H1 (cell line): ENCODE measurements around the gene KRTAP10-5. TPM values are rescaled to one million over a fixed set of nuclear protein-coding genes. Genes with fewer than 3 reads are reported as not detected.

Experiments used
- CTCF ChIA-PET: fragments of 300-600 bp; sonication (Branson Sonifier 250); formaldehyde crosslinking; loops from one replicate; lab custom pipeline; 2021; ENCODE audit not compliant: partially characterized antibody; lab: Charles Lee
- POLR2A ChIA-PET: fragments of 300-600 bp; sonication (Branson Sonifier 250); formaldehyde crosslinking; loops from one replicate; lab custom pipeline; 2021; ENCODE audit warnings: inconsistent platforms; ENCODE audit not compliant: partially characterized antibody; lab: Charles Lee
- DNase-seq, 2 experiments: peaks; one replicate each; pipeline versions ENCODE4 v3.0.0 to v3.0.0-alpha.2; 2010 to 2022; ENCODE audit warnings: low spot score in 2 of 2, low read depth in 1 of 2, mixed read lengths in 1 of 2
- FAIRE-seq: peaks from 2 replicates; lab custom pipeline; 2011; peaks lifted over from hg19 to GRCh38; lab: Jason Lieb, UNC
- H2AFZ ChIP-seq: 2 replicates; pipeline ENCODE4 v1.8.1; 2012; ENCODE audit warnings: low read length, inconsistent platforms
- H2AK5ac ChIP-seq: 2 replicates; pipeline ENCODE4 v1.6.1; 2013; ENCODE audit warnings: low read depth, low read length
- H2BK120ac ChIP-seq: replicated peaks from 2 replicates; pipeline ENCODE3; 2013; ENCODE audit warnings: low read depth, low read length, inconsistent platforms
- H2BK12ac ChIP-seq: 2 replicates; pipeline ENCODE4 v1.6.1; 2013; ENCODE audit warnings: low read depth, low read length
- H2BK15ac ChIP-seq: 2 replicates; pipeline ENCODE4 v1.6.1; 2013; ENCODE audit warnings: low read length
- H2BK20ac ChIP-seq: 2 replicates; pipeline ENCODE4 v1.6.1; 2013; ENCODE audit warnings: low read length
- H2BK5ac ChIP-seq: 2 replicates; pipeline ENCODE4 v1.6.1; 2013; ENCODE audit warnings: low read depth, low read length
- H3K14ac ChIP-seq: 2 replicates; pipeline ENCODE4 v1.6.1; 2013; ENCODE audit warnings: inconsistent platforms; ENCODE audit not compliant: insufficient read length
- H3K18ac ChIP-seq: 2 replicates; pipeline ENCODE4 v1.6.1; 2013; ENCODE audit warnings: low read length; ENCODE audit errors: extremely low read depth
- H3K23ac ChIP-seq: 2 replicates; pipeline ENCODE4 v1.6.1; 2013; ENCODE audit warnings: inconsistent platforms; ENCODE audit not compliant: insufficient read length
- H3K23me2 ChIP-seq: 2 replicates; pipeline ENCODE4 v1.6.1; 2013; ENCODE audit warnings: low read depth, low read length
- H3K27ac ChIP-seq: 2 replicates; pipeline ENCODE4 v1.6.1; 2011; ENCODE audit warnings: low read depth, low read length, inconsistent platforms
- H3K27me3 ChIP-seq, 4 experiments: replicated peaks in 1 of 4; 1 replicate in 1 of 4; 2 replicates in 3 of 4; pipeline versions ENCODE4 v1.6.1 to v1.8.1; 2011 to 2013; ENCODE audit warnings: low read length in 3 of 4, mild to moderate bottlenecking in 3 of 4, inconsistent platforms in 2 of 4, mixed read lengths in 2 of 4, moderate library complexity in 1 of 4; ENCODE audit not compliant: control insufficient read depth in 3 of 4, insufficient read depth in 3 of 4; ENCODE audit errors: extremely low read depth in 1 of 4
- H3K36me3 ChIP-seq, 4 experiments: 2 replicates each; pipeline versions ENCODE4 v1.6.1 to v1.8.1; 2011 to 2013; ENCODE audit warnings: mild to moderate bottlenecking in 4 of 4, low read length in 3 of 4, moderate library complexity in 2 of 4, control low read depth in 1 of 4, inconsistent platforms in 1 of 4; ENCODE audit not compliant: insufficient read depth in 4 of 4, control insufficient read depth in 2 of 4
- H3K4ac ChIP-seq: replicated peaks from 2 replicates; pipeline ENCODE3; 2013; ENCODE audit warnings: low read length, low read depth, mixed read lengths, inconsistent platforms; ENCODE audit not compliant: insufficient read length
- H3K4me1 ChIP-seq, 4 experiments: replicated peaks in 1 of 4; 1 replicate in 1 of 4; 2 replicates in 3 of 4; pipeline versions ENCODE4 v1.6.1 to v1.8.1; 2011 to 2013; ENCODE audit warnings: low read length in 3 of 4, inconsistent platforms in 2 of 4, mixed read lengths in 1 of 4; ENCODE audit not compliant: insufficient read depth in 4 of 4, control insufficient read depth in 3 of 4
- H3K4me2 ChIP-seq, 2 experiments: 2 replicates each; pipeline versions ENCODE4 v1.6.1 to v1.8.1; 2011 to 2013; ENCODE audit warnings: low read depth in 2 of 2, low read length in 2 of 2, control low read depth in 1 of 2, inconsistent platforms in 1 of 2, mild to moderate bottlenecking in 1 of 2; ENCODE audit not compliant: insufficient read depth in 1 of 2
- H3K4me3 ChIP-seq, 4 experiments: fragments of 200-600, 300-600 bp in 1 of 4; sonication (generic), shearing (Covaris generic), sonication (Bioruptor Twin) in 1 of 4; 2 replicates each; pipeline versions ENCODE4 v1.5.1 to v1.8.1; 2011 to 2016; ENCODE audit warnings: low read length in 4 of 4, low read depth in 3 of 4, control low read depth in 2 of 4, inconsistent platforms in 2 of 4, mild to moderate bottlenecking in 2 of 4, mixed read lengths in 1 of 4, moderate library complexity in 1 of 4; ENCODE audit not compliant: insufficient read depth in 2 of 4; ENCODE audit errors: extremely low read depth in 1 of 4
- H3K56ac ChIP-seq: replicated peaks from 2 replicates; pipeline ENCODE3; 2013; ENCODE audit warnings: low read depth, mild to moderate bottlenecking, mixed read lengths, low read length, inconsistent platforms; ENCODE audit not compliant: insufficient read length
- H3K79me1 ChIP-seq: 2 replicates; pipeline ENCODE4 v1.6.1; 2013; ENCODE audit warnings: low read depth, low read length, control low read depth
- H3K79me2 ChIP-seq, 2 experiments: 2 replicates each; pipeline versions ENCODE4 v1.6.1 to v1.8.1; 2012 to 2013; ENCODE audit warnings: low read length in 2 of 2, mild to moderate bottlenecking in 2 of 2, inconsistent platforms in 1 of 2; ENCODE audit not compliant: insufficient read depth in 2 of 2, control insufficient read depth in 1 of 2
- H3K9ac ChIP-seq, 4 experiments: replicated peaks in 1 of 4; 1 replicate in 1 of 4; 2 replicates in 3 of 4; pipeline versions ENCODE4 v1.6.1 to v1.8.1; 2011 to 2013; ENCODE audit warnings: low read depth in 3 of 4, low read length in 3 of 4, control low read depth in 2 of 4, mild to moderate bottlenecking in 2 of 4, moderate library complexity in 2 of 4, inconsistent platforms in 1 of 4; ENCODE audit errors: extremely low read depth in 1 of 4
- H3K9me3 ChIP-seq, 2 experiments: 2 replicates each; pipeline versions ENCODE4 v1.6.1 to v1.8.1; 2012 to 2013; ENCODE audit warnings: mild to moderate bottlenecking in 2 of 2, moderate library complexity in 2 of 2, control low read depth in 1 of 2, inconsistent platforms in 1 of 2, low read depth in 1 of 2, low read length in 1 of 2, mixed read lengths in 1 of 2; ENCODE audit not compliant: insufficient read depth in 2 of 2
- H4K20me1 ChIP-seq, 2 experiments: replicated peaks in 1 of 2; 2 replicates each; pipeline versions ENCODE3 to v1.8.1; 2011 to 2013; ENCODE audit warnings: inconsistent platforms in 2 of 2, low read length in 2 of 2, mild to moderate bottlenecking in 1 of 2; ENCODE audit not compliant: insufficient read depth in 2 of 2, control insufficient read depth in 1 of 2
- H4K5ac ChIP-seq: 2 replicates; pipeline ENCODE4 v1.6.1; 2013; ENCODE audit warnings: low read length, low read depth, mixed read lengths, inconsistent platforms; ENCODE audit not compliant: insufficient read length
- H4K8ac ChIP-seq: 2 replicates; pipeline ENCODE4 v1.8.0; 2013; ENCODE audit warnings: mild to moderate bottlenecking, moderate library complexity, low read length, inconsistent platforms; ENCODE audit not compliant: insufficient read depth; ENCODE audit errors: extremely low read depth
- H4K91ac ChIP-seq: replicated peaks from 2 replicates; pipeline ENCODE3; 2013; ENCODE audit warnings: low read length, mixed read lengths, inconsistent platforms; ENCODE audit not compliant: insufficient read length
- CHD1 ChIP-seq: IDR thresholded peaks from 2 replicates; pipeline ENCODE4 v1.6.1; 2012; ENCODE audit warnings: low read depth, low read length, improper control_type of control experiment
- CHD2 ChIP-seq: IDR thresholded peaks from 2 replicates; pipeline ENCODE4 v1.6.1; 2012; ENCODE audit warnings: low read length, improper control_type of control experiment
- EP300 ChIP-seq, 2 experiments: IDR thresholded peaks; 1 replicate in 1 of 2; 2 replicates in 1 of 2; pipeline ENCODE4 v1.6.1; 2011 to 2012; ENCODE audit warnings: low read depth in 2 of 2, low read length in 2 of 2, mild to moderate bottlenecking in 2 of 2, borderline replicate concordance in 1 of 2, inconsistent platforms in 1 of 2, moderate library complexity in 1 of 2
- EZH2 ChIP-seq: fragments of 200-600 bp; sonication (generic); IDR thresholded peaks from 2 replicates; pipeline ENCODE4 v1.7.1; 2012; ENCODE audit warnings: low read depth, mild to moderate bottlenecking, moderate library complexity, low read length, inconsistent platforms; ENCODE audit not compliant: severe bottlenecking
- HDAC2 ChIP-seq, 2 experiments: fragments of 300-600 bp in 1 of 2; sonication (generic) in 1 of 2; IDR thresholded peaks; 2 replicates each; pipeline ENCODE4 v1.6.1; 2011 to 2012; ENCODE audit warnings: low read depth in 2 of 2, low read length in 2 of 2, mild to moderate bottlenecking in 2 of 2, moderate library complexity in 2 of 2, borderline replicate concordance in 1 of 2, inconsistent platforms in 1 of 2
- POU5F1 ChIP-seq: IDR thresholded peaks from 2 replicates; pipeline ENCODE4 v1.6.1; 2011; ENCODE audit warnings: low read depth, mild to moderate bottlenecking, low read length, moderate library complexity
- SIN3A ChIP-seq, 2 experiments: IDR thresholded peaks in 1 of 2; conservative IDR thresholded peaks in 1 of 2; 2 replicates each; pipeline ENCODE4 v1.6.1; 2011 to 2012; ENCODE audit warnings: low read length in 2 of 2, improper control_type of control experiment in 1 of 2, low read depth in 1 of 2, mild to moderate bottlenecking in 1 of 2
- SUZ12 ChIP-seq: fragments of 200-600 bp; sonication (generic); IDR thresholded peaks from 2 replicates; pipeline ENCODE4 v1.6.1; 2012; ENCODE audit warnings: mild to moderate bottlenecking, inconsistent platforms, low read length, moderate library complexity, mixed read lengths
- TAF1 ChIP-seq: IDR thresholded peaks from 2 replicates; pipeline ENCODE4 v1.6.1; 2011; ENCODE audit warnings: mild to moderate bottlenecking, low read depth, low read length
- WGBS, 2 experiments: shearing (Covaris generic) in 1 of 2; methylation state at CpG; one replicate each; pipeline versions ENCODE4 v1.1.6 to v1.1.7; 2013 to 2015; ENCODE audit warnings: low lambda C conversion rate in 2 of 2, mixed read lengths in 2 of 2, inconsistent platforms in 1 of 2, low coverage in 1 of 2, missing lambda C conversion rate in 1 of 2; ENCODE audit not compliant: insufficient replicate concordance in 2 of 2, insufficient coverage in 1 of 2, insufficient read length in 1 of 2; ENCODE audit errors: extremely low coverage in 1 of 2, missing lambda C conversion rate in 1 of 2; 5-methylcytosine and 5-hydroxymethylcytosine counted together
- polyA plus RNA-seq, 7 experiments: library from polyadenylated mRNA; depleted of rRNA in 3 of 7; stranded (reverse) in 5 of 7; unstranded in 2 of 7; fragments of >200 nt in 5 of 7; fragments of 200-250 nt in 2 of 7; gene quantifications; 1 replicate in 5 of 7; 2 replicates in 1 of 7; 4 replicates in 1 of 7; pipeline versions ENCODE4 v1.2.1 to v1.2.3, GENCODE V29; 2011 to 2013; ENCODE audit warnings: missing spikeins in 2 of 7, mixed read lengths in 2 of 7
- total RNA-seq: library from RNA; stranded (reverse); fragmentation: NEBNext Ultra II Directional; extraction: Animal tissue kit (Norgen Biotek cat#: 25700); gene quantifications from 2 replicates; pipeline ENCODE4 v1.2.1, GENCODE V29; 2021

Gene KRTAP10-5
- total and polyA plus RNA-seq, 2 of the 8 experiments (the other 6 are each of a cell fraction or from before 2014, with no cell fraction given) = 0.09 TPM; not detected in 1

DNA sequence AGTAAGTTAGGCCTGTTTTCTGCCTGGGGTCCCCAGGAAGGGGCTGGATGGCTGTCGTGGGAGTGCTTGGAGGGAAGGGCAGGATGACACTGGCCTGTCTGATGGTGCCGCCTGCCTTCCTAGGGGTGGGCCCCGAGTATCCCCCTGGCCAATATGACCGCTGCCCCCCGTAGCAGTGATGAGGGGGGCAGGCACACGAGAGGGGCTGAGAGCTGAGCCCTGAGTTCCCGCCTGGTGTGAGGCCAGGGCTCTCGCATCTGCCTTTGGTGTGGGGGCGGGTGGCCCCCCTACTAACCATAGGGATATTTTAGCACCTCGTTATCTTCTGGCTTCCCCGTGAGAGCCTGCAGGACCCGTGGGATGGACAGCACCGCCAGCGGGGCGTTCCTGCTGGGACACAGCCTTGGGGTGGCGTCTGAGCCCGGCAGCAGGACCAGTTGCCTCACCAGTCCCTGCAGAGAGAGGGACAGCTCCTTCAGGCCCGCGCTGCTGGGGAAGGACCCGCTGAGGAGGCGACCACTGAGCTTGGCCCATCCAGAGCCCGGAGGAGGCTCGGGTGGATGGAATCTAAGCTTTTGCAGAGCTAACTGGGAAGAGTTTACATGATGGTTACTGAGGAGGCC, 50.8 kb downstream of the KRTAP10-5 start:
- WGBS, 2 experiments = 90% methylated on average over 19 of the region's 23 CpGs; no CpG with 5 or more reads in 1 of the 2 experiments
- TF ChIP-seq SUZ12 (no peak), POU5F1 (no peak), EP300 (IDR thresholded peaks at IDR 0.05; ENCODE audit: borderline replicate concordance in 1 of 2, low read depth in 2 of 2, low read length in 2 of 2) (no peak), EZH2 (no peak), CHD1 (no peak), CHD2 (no peak), HDAC2 (IDR thresholded peaks at IDR 0.05; ENCODE audit: borderline replicate concordance in 1 of 2, low read depth in 2 of 2, low read length in 2 of 2) (no peak), TAF1 (no peak), SIN3A (conservative IDR thresholded peaks at IDR 0.05 in 1 of 2, IDR thresholded peaks at IDR 0.05 in 1 of 2; ENCODE audit: low read depth in 1 of 2, low read length in 2 of 2) (no peak)
- TF ChIP-seq, all 59 proteins: peak for 0
- H4K20me1 ChIP-seq = peaks cover 0 to 2% of the 10 kb centered on the region in 2 experiments
- H2BK20ac ChIP-seq = no peak overlapping the region
- H3K23me2 ChIP-seq = peaks cover 6% of the 10 kb centered on the region; the same call in 1 of the 2 replicates
- no peak for FAIRE-seq
- no peak overlapping the region for H3K4me2 ChIP-seq
- H3K27me3 ChIP-seq = peaks cover 0 to 3% (median 0%) of the 10 kb centered on the region in 4 experiments; a peak in 1 of 7 replicates
- H3K4me1 ChIP-seq = peaks cover 0 to 3% (median 0%) of the 10 kb centered on the region in 4 experiments; a peak in 1 of 7 replicates
- CTCF ChIA-PET = interaction anchor here (1.2 to 1.7 kb wide), 4 partner anchors 9 to 264 kb away, joined by 3 to 5 read pairs (median 4); no protein-coding TSS in a partner anchor
- no peak overlapping the region for H2BK12ac ChIP-seq
- H3K14ac ChIP-seq = no peak overlapping the region
- no peak overlapping the region for H2BK120ac ChIP-seq
- H3K23ac ChIP-seq = no peak overlapping the region
- H3K27ac ChIP-seq = no peak overlapping the region
- POLR2A ChIA-PET = no interaction called here
- no peak overlapping the region for H4K8ac ChIP-seq
- DNase-seq = no peak
- no peak overlapping the region for H4K5ac ChIP-seq
- H2BK15ac ChIP-seq = no peak overlapping the region
- H4K91ac ChIP-seq = no peak overlapping the region
- H3K4me3 ChIP-seq = no peak overlapping the region
- H3K79me2 ChIP-seq = no peaks in the 10 kb centered on the region
- no peaks in the 10 kb centered on the region for H3K36me3 ChIP-seq
- no peak overlapping the region for H3K9ac ChIP-seq
- no peak overlapping the region for H3K4ac ChIP-seq
- no peak overlapping the region for H3K56ac ChIP-seq
- no peaks in the 10 kb centered on the region for H3K79me1 ChIP-seq
- no peak overlapping the region for H2BK5ac ChIP-seq
- H2AFZ ChIP-seq = no peak overlapping the region
- H2AK5ac ChIP-seq = no peak overlapping the region
- H3K9me3 ChIP-seq = 0 out of 4 replicates have a peak, but pooled peaks cover 0 to 2% of the 10 kb centered on the region in 2 experiments
- H3K18ac ChIP-seq = no peak overlapping the region
